ENCODE measurements around the gene DCN.

- TF ChIP-seq CTCF (conservative IDR thresholded peaks at IDR 0.05) (no peak), ZFX (IDR thresholded peaks at IDR 0.05) (no peak)
Measured at GRCh38 chr12:91202390-91202789, 19.8 kb upstream of the DCN start.
